ENCODE data around the gene DMAP1.

DMAP1 gene

DNA sequence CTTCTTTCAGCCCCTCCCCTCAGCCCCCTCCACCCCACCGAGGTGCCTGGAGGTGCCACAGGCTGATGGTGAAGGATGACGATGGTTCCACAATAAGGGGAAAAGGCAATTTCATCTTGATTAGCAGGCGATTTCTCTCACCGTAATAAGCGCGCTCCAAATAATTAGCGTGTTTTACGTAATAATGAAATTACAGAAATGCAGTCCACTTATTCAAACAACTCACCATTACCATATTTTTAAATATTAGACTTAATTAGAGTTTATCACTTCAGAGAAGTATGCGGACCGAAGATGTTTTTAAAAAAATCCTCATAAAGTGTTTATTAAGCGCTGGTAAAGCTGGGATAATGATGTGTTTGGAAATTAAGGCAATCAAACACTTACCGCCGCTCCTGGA lies 14.9 kb downstream of the DMAP1 start:
- DNase-seq: no peak

GRCh38 chr1:44229435-44230167 lies 16.3 kb downstream of the DMAP1 start:
- no peak for DNase-seq

DNA sequence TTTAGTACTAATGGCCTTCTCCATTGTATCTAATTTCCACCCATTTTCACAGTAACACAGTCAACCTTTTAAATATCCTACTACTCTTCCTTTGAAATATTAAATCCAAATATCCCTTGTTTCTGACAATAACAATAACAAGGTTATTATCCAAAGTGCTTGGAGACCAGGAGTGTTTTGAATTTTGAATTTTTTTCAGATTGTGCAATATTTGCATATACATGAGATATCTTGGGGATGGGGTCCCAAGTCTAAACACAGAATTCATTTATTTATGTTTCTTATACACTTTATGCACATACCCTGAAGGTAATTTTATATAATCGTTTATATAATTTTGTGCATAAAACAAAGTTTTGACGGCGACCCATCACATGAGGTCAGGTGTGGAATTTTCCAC lies 17.5 kb downstream of the DMAP1 start:
- DNase-seq: no peak

- no peak for DNase-seq
These were observed 20.3 kb downstream of the DMAP1 start for GRCh38 chr1:44233593-44233992.

GRCh38 chr1:44235808-44236207 lies 22.5 kb downstream of the DMAP1 start:
- DNase-seq: no peak

DNA sequence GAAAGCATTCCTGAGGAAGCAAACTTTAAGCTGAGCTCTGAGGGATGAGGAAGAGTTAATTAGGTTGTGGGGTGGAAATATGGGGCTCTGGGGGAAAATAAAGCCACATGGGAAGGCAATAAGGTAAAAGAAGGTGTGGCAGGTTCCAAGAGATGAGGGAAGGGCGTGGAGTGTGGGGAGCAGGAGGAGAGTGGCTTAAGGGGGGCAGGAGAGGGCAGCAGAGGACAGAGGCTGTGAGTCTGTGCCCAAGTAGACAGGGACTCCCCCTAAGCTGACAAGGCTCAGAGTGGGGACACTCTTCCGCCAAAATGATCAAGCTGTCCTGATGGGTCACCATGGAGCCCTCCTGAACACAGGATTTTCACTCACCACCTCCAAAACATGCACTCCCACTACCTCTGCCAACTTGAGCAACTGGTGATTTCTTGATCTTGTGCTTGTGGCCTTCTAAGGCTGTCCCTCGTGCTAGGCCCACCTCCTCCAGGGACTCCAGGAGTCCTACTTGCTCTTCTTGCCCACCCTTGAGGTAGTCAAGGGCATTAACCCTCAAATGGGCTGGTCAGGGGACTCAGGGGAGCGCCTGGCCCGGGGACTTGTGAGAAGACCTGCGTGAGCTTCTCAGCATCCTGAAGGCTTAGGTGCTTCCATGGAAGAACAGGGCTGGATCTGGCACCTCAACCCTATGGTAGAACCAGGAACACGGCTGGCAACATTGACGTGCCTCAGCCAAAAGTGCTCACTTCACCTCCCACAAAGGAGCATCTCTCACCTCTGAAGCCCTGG lies 23.4 kb downstream of the DMAP1 start:
- DNase-seq: no peak

GRCh38 chr1:44237721-44238457 lies 24.6 kb downstream of the DMAP1 start:
- no peak for DNase-seq

DNA sequence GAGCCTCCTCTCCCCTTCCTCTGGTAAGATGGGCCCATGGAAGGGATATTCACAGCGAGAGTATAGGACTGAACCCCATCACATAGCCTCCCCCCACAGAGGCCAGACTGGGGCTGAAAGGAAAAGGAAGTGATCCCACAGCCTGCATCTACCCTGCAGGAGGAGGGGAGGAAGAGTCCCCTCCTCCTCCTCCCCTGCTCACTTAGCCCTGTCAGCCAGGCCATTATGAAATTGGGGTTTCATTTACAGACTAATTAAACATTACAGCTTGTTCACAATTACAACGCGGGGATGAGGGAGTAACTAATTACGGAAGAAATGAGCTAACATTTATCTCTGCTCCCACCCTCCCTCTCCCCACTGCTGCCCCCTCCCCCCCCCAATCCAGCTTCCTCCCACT lies 25.4 kb downstream of the DMAP1 start:
- DNase-seq: no peak

DNA sequence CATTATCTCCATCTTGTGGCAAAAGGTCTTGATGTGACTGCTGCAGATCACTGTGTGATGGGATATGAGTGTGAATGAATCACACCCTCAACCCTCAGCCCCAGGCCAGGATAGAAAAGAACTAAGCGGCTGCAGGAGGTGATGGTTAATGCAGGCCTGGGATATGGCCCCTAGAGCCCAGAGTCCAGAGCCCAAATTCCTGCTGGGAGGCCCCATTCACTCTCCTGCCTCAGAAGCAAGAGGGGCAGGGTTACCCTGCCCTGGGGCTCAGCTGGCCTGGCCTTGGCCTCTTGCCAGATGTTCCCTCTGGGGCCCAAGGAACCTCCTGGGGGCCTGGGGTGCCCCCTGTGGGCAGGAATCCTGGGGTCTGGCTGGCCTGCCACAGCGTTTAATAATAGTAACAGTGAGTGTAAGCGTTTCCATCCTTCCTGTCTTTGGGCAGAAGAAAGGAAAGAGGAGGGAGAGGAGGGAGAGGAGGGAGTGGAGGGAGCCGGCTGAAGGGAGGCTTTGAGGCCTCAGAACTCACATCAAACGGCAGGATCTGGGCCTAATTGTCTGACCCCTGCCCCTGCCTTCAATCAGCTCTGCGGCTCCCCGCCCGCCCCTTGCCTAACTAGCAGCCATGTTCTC lies 26.2 kb downstream of the DMAP1 start:
- DNase-seq: no peak

DNA sequence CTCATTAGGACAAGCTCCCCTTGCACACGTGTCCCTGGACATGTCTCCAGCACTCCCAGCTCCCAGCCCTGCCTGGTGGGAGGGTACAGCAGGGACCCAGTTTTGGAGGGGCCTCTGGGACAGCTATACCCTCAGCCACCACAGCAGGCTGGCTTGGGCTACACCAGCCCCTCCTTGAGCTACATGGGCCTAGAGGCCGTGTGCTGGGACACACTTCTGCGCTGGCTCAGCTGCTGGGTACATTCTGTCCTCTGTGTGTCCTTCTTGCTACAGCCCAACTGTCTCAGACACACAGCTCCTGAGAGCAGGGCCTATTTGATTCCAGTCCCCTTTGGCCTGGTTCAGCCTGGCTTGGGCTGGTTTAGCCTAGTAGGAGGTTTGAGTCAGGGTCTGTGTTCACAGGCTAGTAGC lies 26.7 kb downstream of the DMAP1 start:
- no peak for DNase-seq

GRCh38 chr1:44240802-44241671 lies 27.8 kb downstream of the DMAP1 start:
- no peak for DNase-seq

GRCh38 chr1:44242746-44243145 lies 29.5 kb downstream of the DMAP1 start:
- DNase-seq: no peak

GRCh38 chr1:44243782-44244495 lies 30.7 kb downstream of the DMAP1 start:
- DNase-seq: no peak

GRCh38 chr1:44244986-44245385 lies 31.7 kb downstream of the DMAP1 start:
- no peak for DNase-seq

DNA sequence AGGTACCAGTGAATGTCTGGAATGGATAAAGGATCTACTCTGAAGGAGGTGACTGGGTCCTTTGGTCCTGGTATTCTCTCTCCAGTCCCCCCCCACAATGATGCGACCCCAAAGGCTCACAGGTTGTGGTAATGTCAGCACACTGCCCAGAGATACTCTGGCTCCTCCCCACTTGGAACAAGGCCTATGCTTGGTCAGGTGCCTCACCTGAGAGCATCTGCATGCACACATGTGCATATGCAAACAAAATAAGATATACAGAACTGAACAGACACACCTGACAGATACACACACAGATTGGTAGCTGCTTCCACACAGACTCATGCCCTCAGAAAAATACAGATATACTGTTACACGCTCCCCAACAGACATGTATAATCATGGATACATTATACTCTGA lies 33.5 kb downstream of the DMAP1 start:
- no peak for DNase-seq

DNA sequence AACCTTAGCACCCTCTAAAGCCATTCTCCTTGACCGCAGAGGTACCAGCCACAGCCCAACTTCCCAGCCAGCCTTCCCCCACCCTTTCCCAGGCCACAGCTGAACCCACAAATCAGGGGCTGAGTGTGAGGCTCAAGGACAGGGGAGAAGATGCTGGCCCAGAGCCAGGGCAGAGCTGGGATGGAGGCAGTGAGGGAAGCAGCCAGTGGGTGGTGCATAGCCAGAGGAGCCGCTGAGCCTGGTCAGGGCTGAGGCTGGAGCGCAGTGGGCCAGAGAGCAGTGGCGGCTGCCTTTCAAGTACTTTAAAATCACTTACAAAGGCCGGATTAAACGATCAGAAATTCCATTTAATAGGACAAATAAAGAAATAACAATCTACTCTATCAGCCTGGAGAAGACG lies 36.3 kb downstream of the DMAP1 start:
- DNase-seq: peak in 1 of 2 experiments; percentile 37

GRCh38 chr1:44250068-44250781 lies 37.0 kb downstream of the DMAP1 start:
- no peak for DNase-seq

- no peak for DNase-seq
These were observed 38.2 kb downstream of the DMAP1 start for GRCh38 chr1:44251486-44251885.

DNA sequence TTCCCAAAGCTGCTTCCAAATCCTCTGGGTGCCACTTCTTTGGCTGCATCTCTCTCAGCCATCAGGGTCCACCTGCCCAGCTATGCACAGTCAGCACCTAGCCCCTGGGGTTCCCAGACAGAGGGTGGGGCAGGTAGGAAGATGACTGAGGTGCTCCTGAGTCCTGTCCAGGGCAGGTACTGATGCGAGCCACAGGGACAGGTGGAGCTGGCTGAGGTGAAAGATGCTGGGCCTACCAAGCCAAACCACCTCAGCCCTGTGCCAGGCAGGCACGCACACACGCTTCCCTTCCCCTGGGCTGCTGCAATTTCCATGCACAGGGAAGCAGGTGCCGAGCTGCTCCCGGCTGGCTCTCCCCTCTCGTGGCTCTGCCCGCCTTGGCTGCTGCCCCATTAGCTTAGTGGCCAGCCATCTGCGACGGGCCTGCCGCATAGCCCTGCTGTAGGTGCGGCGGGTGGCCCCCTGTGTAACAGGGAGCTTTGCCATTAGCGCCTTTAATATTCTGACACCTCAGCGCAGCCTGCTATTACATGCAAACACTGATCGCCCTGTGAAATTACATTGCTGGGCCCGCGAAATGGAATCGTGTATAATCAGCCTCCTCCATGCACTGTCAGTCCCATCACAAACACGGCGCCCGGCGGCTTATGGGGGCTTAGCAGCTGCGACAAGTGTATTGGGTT lies 38.9 kb downstream of the DMAP1 start:
- no peak for DNase-seq

DNA sequence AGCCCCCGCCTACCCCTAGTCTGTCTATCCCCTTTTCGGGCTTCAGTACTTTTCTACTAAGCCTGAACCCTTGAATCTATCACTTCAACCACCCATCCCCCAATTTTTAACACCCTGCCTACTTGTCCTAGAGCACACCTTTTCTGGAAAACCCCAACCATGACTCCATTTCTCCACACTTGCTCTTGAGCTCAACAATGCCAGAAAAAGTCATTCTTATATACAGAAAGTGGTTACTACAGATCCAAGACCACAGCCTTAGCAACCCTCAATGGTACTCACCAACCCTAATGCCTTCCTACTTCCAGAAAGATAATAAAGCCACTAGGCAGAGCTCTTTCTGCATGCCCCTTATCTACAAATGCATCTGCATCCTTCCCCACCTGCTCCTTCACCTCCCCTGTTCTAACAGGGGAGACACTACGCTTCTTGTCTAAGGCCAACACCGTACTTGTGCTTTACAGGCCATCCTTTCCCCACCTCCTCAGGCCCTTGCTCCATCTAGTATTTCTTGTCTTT lies 41.2 kb downstream of the DMAP1 start:
- DNase-seq: no peak

Measured in SHP77 (cell line).